Immature natural killer cell (primary cell): ENCODE data around the gene HTRA2. TPM values are rescaled to one million over a fixed set of nuclear protein-coding genes. Genes with fewer than 3 reads are reported as not detected.

Source experiments
- DNase-seq, 3 donors: peaks; one replicate each; pipeline ENCODE4 v3.0.0; 2022; ENCODE audit warnings: mixed read lengths in 1 of 3
- H3K27ac Mint-ChIP-seq, 6 donors: one replicate each; pipeline ENCODE4 v1.8.0; 2020; ENCODE audit warnings: mixed read lengths in 6 of 6, mild to moderate bottlenecking in 5 of 6, inconsistent platforms in 4 of 6, moderate library complexity in 3 of 6
- H3K27me3 Mint-ChIP-seq, 3 donors: one replicate each; pipeline ENCODE4 v1.8.0; 2020 to 2021; ENCODE audit warnings: low read depth in 3 of 3, mild to moderate bottlenecking in 3 of 3, mixed read lengths in 3 of 3, moderate library complexity in 3 of 3, inconsistent platforms in 1 of 3
- H3K36me3 Mint-ChIP-seq, 3 donors: one replicate each; pipeline ENCODE4 v1.8.0; 2020; ENCODE audit warnings: mixed read lengths in 3 of 3, inconsistent platforms in 2 of 3, mild to moderate bottlenecking in 2 of 3
- H3K4me1 Mint-ChIP-seq, 2 donors: one replicate each; pipeline ENCODE4 v1.8.0; 2020; ENCODE audit warnings: inconsistent platforms in 2 of 2, mild to moderate bottlenecking in 2 of 2, mixed read lengths in 2 of 2, moderate library complexity in 1 of 2
- H3K4me3 Mint-ChIP-seq, 5 donors: one replicate each; pipeline ENCODE4 v1.8.0; 2020; ENCODE audit warnings: mild to moderate bottlenecking in 5 of 5, mixed read lengths in 5 of 5, inconsistent platforms in 3 of 5, moderate library complexity in 3 of 5
- H3K9me3 Mint-ChIP-seq, 6 donors: one replicate each; pipeline ENCODE4 v1.8.0; 2020; ENCODE audit warnings: mild to moderate bottlenecking in 6 of 6, mixed read lengths in 6 of 6, inconsistent platforms in 4 of 6, moderate library complexity in 3 of 6
- polyA plus RNA-seq, 3 donors: library from polyadenylated mRNA; unstranded; fragments of 300-500 nt; fragmentation: Illumina TruSeq; gene quantifications; one replicate each; pipeline ENCODE4 v1.2.3, GENCODE V29; 2021

Gene HTRA2
- polyA plus RNA-seq, 3 donors from 2014 or later: 26.5 to 27.2 (median 27.0) TPM

GRCh38 chr2:74532222-74532621 is 2.5 kb downstream of the HTRA2 start:
- Mint-ChIP-seq H3K4me1 (peaks cover 39 to 41% of the 10 kb centered on the region in 2 donors), H3K36me3 (peaks cover under 1 to 16% (median 5%) of the 10 kb centered on the region in 3 donors), H3K27me3 (peaks cover 10 to 22% (median 13%) of the 10 kb centered on the region in 3 donors), H3K4me3 (peak overlapping the region in 4 of 5 donors; percentile 11 to 57 (median 42)), H3K27ac (peak overlapping the region; percentile 52 to 99 (median 95)), H3K9me3 (no peaks in the 10 kb centered on the region)
- peak; percentile 39 to 41 (median 39) for DNase-seq

GRCh38 chr2:74533464-74533863 is 3.7 kb downstream of the HTRA2 start:
- DNase-seq: no peak
- H3K27me3 Mint-ChIP-seq: peaks cover 10 to 22% (median 14%) of the 10 kb centered on the region in 3 donors
- no peak overlapping the region for H3K4me3 Mint-ChIP-seq
- H3K36me3 Mint-ChIP-seq: peaks cover 0 to 8% (median 5%) of the 10 kb centered on the region in 3 donors
- H3K9me3 Mint-ChIP-seq: no peaks in the 10 kb centered on the region
- peaks cover 29 to 30% of the 10 kb centered on the region in 2 donors for H3K4me1 Mint-ChIP-seq
- peak overlapping the region in 1 of 6 donors; percentile 34 for H3K27ac Mint-ChIP-seq

- Mint-ChIP-seq H3K27me3 (peaks cover 9 to 22% (median 12%) of the 10 kb centered on the region in 3 donors), H3K4me1 (peaks cover 19 to 22% of the 10 kb centered on the region in 2 donors), H3K4me3 (no peak overlapping the region), H3K9me3 (no peaks in the 10 kb centered on the region), H3K27ac (peak overlapping the region in 1 of 6 donors; percentile 22), H3K36me3 (peaks cover 0 to 8% (median 5%) of the 10 kb centered on the region in 3 donors)
- no peak for DNase-seq
Measured at GRCh38 chr2:74534411-74534810, 4.7 kb downstream of the HTRA2 start.

GRCh38 chr2:74535440-74535965 is 5.8 kb downstream of the HTRA2 start:
- Mint-ChIP-seq H3K27ac (no peak overlapping the region), H3K4me1 (peaks cover 16 to 19% of the 10 kb centered on the region in 2 donors)

GRCh38 chr2:74536166-74536950 is 6.6 kb downstream of the HTRA2 start:
- H3K4me1 Mint-ChIP-seq: peaks cover 8 to 11% of the 10 kb centered on the region in 2 donors
- H3K9me3 Mint-ChIP-seq: no peaks in the 10 kb centered on the region
- DNase-seq: no peak
- peaks cover 0 to 8% (median 5%) of the 10 kb centered on the region in 3 donors for H3K36me3 Mint-ChIP-seq
- peaks cover 0 to 12% (median 10%) of the 10 kb centered on the region in 3 donors for H3K27me3 Mint-ChIP-seq
- no peak overlapping the region for H3K4me3 Mint-ChIP-seq
- no peak overlapping the region for H3K27ac Mint-ChIP-seq

More at GRCh38 chr2:74535440-74535965, 5.8 kb downstream of the HTRA2 start:
- Mint-ChIP-seq H3K27me3 (peaks cover 5 to 17% (median 10%) of the 10 kb centered on the region in 3 donors), H3K4me3 (no peak overlapping the region), H3K36me3 (peaks cover 0 to 8% (median 5%) of the 10 kb centered on the region in 3 donors), H3K9me3 (no peaks in the 10 kb centered on the region)
- no peak for DNase-seq

GRCh38 chr2:74537140-74537539 is 7.4 kb downstream of the HTRA2 start:
- H3K27ac Mint-ChIP-seq: no peak overlapping the region
- peaks cover 0 to 12% (median 10%) of the 10 kb centered on the region in 3 donors for H3K27me3 Mint-ChIP-seq
- H3K4me3 Mint-ChIP-seq: no peak overlapping the region
- peaks cover 2 to 3% of the 10 kb centered on the region in 2 donors for H3K4me1 Mint-ChIP-seq
- DNase-seq: no peak
- H3K9me3 Mint-ChIP-seq: no peaks in the 10 kb centered on the region
- H3K36me3 Mint-ChIP-seq: peaks cover 0 to 5% (median 2%) of the 10 kb centered on the region in 3 donors

- Mint-ChIP-seq H3K27ac (no peak overlapping the region), H3K4me3 (no peak overlapping the region), H3K9me3 (no peaks in the 10 kb centered on the region), H3K4me1 (no peaks in the 10 kb centered on the region), H3K36me3 (peaks cover 0 to 1% (median 0%) of the 10 kb centered on the region in 3 donors), H3K27me3 (peaks cover 0 to 12% (median 10%) of the 10 kb centered on the region in 3 donors)
- DNase-seq: no peak
Measured at GRCh38 chr2:74538881-74539339, 9.2 kb downstream of the HTRA2 start.

GRCh38 chr2:74540291-74540690 is 10.6 kb downstream of the HTRA2 start:
- no peak overlapping the region for H3K4me3 Mint-ChIP-seq
- no peaks in the 10 kb centered on the region for H3K36me3 Mint-ChIP-seq
- peaks cover 0 to 14% (median 10%) of the 10 kb centered on the region in 3 donors for H3K27me3 Mint-ChIP-seq
- DNase-seq: no peak
- H3K27ac Mint-ChIP-seq: no peak overlapping the region
- H3K9me3 Mint-ChIP-seq: no peaks in the 10 kb centered on the region
- no peaks in the 10 kb centered on the region for H3K4me1 Mint-ChIP-seq

- Mint-ChIP-seq H3K4me1 (peaks cover 0 to under 1% of the 10 kb centered on the region in 2 donors), H3K27me3 (peaks cover 8 to 16% (median 13%) of the 10 kb centered on the region in 3 donors), H3K9me3 (no peaks in the 10 kb centered on the region), H3K4me3 (no peak overlapping the region), H3K36me3 (peaks cover 0 to 3% (median 0%) of the 10 kb centered on the region in 3 donors), H3K27ac (no peak overlapping the region)
- DNase-seq: no peak
Measured at GRCh38 chr2:74542978-74543377, 13.2 kb downstream of the HTRA2 start.

- Mint-ChIP-seq H3K27ac (no peak overlapping the region), H3K4me3 (no peak overlapping the region), H3K27me3 (peaks cover 9 to 18% (median 12%) of the 10 kb centered on the region in 3 donors)
Measured at GRCh38 chr2:74544634-74545033, 14.9 kb downstream of the HTRA2 start.

GRCh38 chr2:74546004-74546403 is 16.3 kb downstream of the HTRA2 start:
- peaks cover 0 to 3% (median 0%) of the 10 kb centered on the region in 3 donors for H3K36me3 Mint-ChIP-seq
- peaks cover 14 to 23% (median 19%) of the 10 kb centered on the region in 3 donors for H3K27me3 Mint-ChIP-seq
- H3K9me3 Mint-ChIP-seq: no peaks in the 10 kb centered on the region

More at GRCh38 chr2:74544634-74545033, 14.9 kb downstream of the HTRA2 start:
- peaks cover 4 to 6% of the 10 kb centered on the region in 2 donors for H3K4me1 Mint-ChIP-seq
- no peak for DNase-seq
- no peaks in the 10 kb centered on the region for H3K9me3 Mint-ChIP-seq
- H3K36me3 Mint-ChIP-seq: peaks cover 0 to 3% (median 0%) of the 10 kb centered on the region in 3 donors

GRCh38 chr2:74548285-74548899 is 18.7 kb downstream of the HTRA2 start:
- Mint-ChIP-seq H3K27ac (no peak overlapping the region), H3K27me3 (peaks cover 14 to 33% (median 32%) of the 10 kb centered on the region in 3 donors), H3K4me1 (peaks cover 6% of the 10 kb centered on the region in 2 donors)

More at GRCh38 chr2:74546004-74546403, 16.3 kb downstream of the HTRA2 start:
- H3K4me1 Mint-ChIP-seq: peaks cover 4 to 6% of the 10 kb centered on the region in 2 donors
- H3K27ac Mint-ChIP-seq: no peak overlapping the region
- no peak for DNase-seq
- no peak overlapping the region for H3K4me3 Mint-ChIP-seq

More at GRCh38 chr2:74548285-74548899, 18.7 kb downstream of the HTRA2 start:
- Mint-ChIP-seq H3K4me3 (peak overlapping the region in 4 of 5 donors; percentile 38 to 62 (median 44)), H3K36me3 (peaks cover 0 to 3% (median 0%) of the 10 kb centered on the region in 3 donors), H3K9me3 (no peaks in the 10 kb centered on the region)
- no peak for DNase-seq
